DOHH2 (cell line): ENCODE data around the gene PLXNC1.

ENCODE experiments used
- H3F3A ChIP-seq: fragments of 200-600 bp; sonication (generic), shearing (Covaris generic); 2 replicates; pipeline ENCODE4 v1.6.0; 2016; ENCODE audit warnings: antibody characterized with exemption, mild to moderate bottlenecking; ENCODE audit not compliant: control insufficient read depth, insufficient read depth
- H3K27ac ChIP-seq: fragments of 200-600 bp; sonication (generic); 2 replicates; pipeline ENCODE4 v1.5.1; 2014; ENCODE audit warnings: low read depth, mild to moderate bottlenecking, low read length, moderate library complexity
- H3K27me3 ChIP-seq: fragments of 200-600 bp; sonication (generic); 2 replicates; pipeline ENCODE4 v1.6.1; 2014; ENCODE audit warnings: mild to moderate bottlenecking, low read length, mixed read lengths; ENCODE audit not compliant: control insufficient read depth
- H3K36me3 ChIP-seq: fragments of 200-600 bp; sonication (generic); 2 replicates; pipeline ENCODE4 v1.6.1; 2014; ENCODE audit warnings: mild to moderate bottlenecking, low read length, moderate library complexity, mixed read lengths; ENCODE audit not compliant: control insufficient read depth
- H3K4me1 ChIP-seq: fragments of 200-600 bp; sonication (generic); 2 replicates; pipeline ENCODE4 v1.6.1; 2014; ENCODE audit warnings: mild to moderate bottlenecking, low read length, mixed read lengths; ENCODE audit not compliant: control insufficient read depth
- H3K4me2 ChIP-seq: fragments of 200-600 bp; sonication (generic); 2 replicates; pipeline ENCODE4 v1.6.0; 2014; ENCODE audit warnings: mild to moderate bottlenecking, low read length, moderate library complexity
- H3K4me3 ChIP-seq: fragments of 200-600 bp; sonication (generic); 2 replicates; pipeline ENCODE4 v1.5.1; 2014; ENCODE audit warnings: mild to moderate bottlenecking, low read length, mixed read lengths
- H3K79me2 ChIP-seq: fragments of 200-600 bp; sonication (generic); 2 replicates; pipeline ENCODE4 v1.6.1; 2014; ENCODE audit warnings: mild to moderate bottlenecking, low read length, mixed read lengths; ENCODE audit not compliant: control insufficient read depth
- H3K9me2 ChIP-seq: fragments of 200-600 bp; sonication (generic); replicated peaks from 2 replicates; pipeline ENCODE4 v1.6.1; 2014; ENCODE audit warnings: mild to moderate bottlenecking, low read length, mixed read lengths; ENCODE audit not compliant: control insufficient read depth
- H3K9me3 ChIP-seq: fragments of 200-600 bp; sonication (generic); 2 replicates; pipeline ENCODE4 v1.6.1; 2014; ENCODE audit warnings: antibody characterized with exemption, low read length, mixed read lengths; ENCODE audit not compliant: control insufficient read depth, insufficient read depth
- H4K20me1 ChIP-seq: fragments of 200-600 bp; sonication (generic); 2 replicates; pipeline ENCODE4 v1.6.0; 2014; ENCODE audit warnings: low read depth, mild to moderate bottlenecking, antibody characterized with exemption, low read length, moderate library complexity; ENCODE audit not compliant: control insufficient read depth, insufficient read depth
- EZH2phosphoT487 ChIP-seq: fragments of 200-600 bp; sonication (generic); IDR thresholded peaks from 2 replicates; pipeline ENCODE4 v1.6.1; 2017; ENCODE audit warnings: borderline replicate concordance, mild to moderate bottlenecking, antibody characterized with exemption, low read length, moderate library complexity, mixed read lengths
- TF ChIP-seq, protein P1 (sequence below): fragments of 200-600 bp; sonication (generic); IDR thresholded peaks from one replicate; pipeline ENCODE4 v1.5.1; 2014; ENCODE audit warnings: antibody characterized with exemption, mild to moderate bottlenecking, low read depth, low read length; ENCODE audit not compliant: poor library complexity, severe bottlenecking

The PLXNC1 gene

DNA sequence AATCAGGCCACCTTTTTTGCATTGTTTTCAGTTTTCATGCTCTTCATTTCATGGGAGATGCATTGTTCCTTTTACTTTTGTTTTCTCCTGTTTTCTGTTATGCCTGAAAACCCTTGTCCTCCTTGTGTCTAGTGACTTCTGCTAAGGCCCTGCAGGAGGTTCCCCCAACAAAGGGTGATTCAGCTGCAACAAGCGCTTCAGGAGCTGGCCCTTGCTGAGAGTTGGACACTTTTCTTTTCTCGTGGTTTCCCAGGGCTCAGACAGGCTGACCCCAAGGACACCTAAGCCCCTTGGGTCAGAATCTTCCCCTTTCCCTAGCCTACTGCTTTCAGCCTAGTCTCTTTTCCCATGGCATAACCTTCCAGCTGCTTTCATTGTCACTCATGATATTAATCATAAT is 98.9 kb downstream of the PLXNC1 start:
- H3K79me2 ChIP-seq: no peaks in the 10 kb centered on the region
- H3K9me2 ChIP-seq: no peaks in the 10 kb centered on the region
- no peak overlapping the region for H3K27ac ChIP-seq
- no peak overlapping the region for H3K4me2 ChIP-seq
- no peaks in the 10 kb centered on the region for H3K9me3 ChIP-seq
- no peak overlapping the region for H3K4me3 ChIP-seq
- H3K27me3 ChIP-seq: peaks cover 5% of the 10 kb centered on the region; the same call in 1 of the 2 replicates
- peaks cover 24% of the 10 kb centered on the region for H3K4me1 ChIP-seq
- H3K36me3 ChIP-seq: no peaks in the 10 kb centered on the region
- H4K20me1 ChIP-seq: no peaks in the 10 kb centered on the region
- no peak for TF ChIP-seq EZH2phosphoT487
- TF ChIP-seq, protein P1, sequence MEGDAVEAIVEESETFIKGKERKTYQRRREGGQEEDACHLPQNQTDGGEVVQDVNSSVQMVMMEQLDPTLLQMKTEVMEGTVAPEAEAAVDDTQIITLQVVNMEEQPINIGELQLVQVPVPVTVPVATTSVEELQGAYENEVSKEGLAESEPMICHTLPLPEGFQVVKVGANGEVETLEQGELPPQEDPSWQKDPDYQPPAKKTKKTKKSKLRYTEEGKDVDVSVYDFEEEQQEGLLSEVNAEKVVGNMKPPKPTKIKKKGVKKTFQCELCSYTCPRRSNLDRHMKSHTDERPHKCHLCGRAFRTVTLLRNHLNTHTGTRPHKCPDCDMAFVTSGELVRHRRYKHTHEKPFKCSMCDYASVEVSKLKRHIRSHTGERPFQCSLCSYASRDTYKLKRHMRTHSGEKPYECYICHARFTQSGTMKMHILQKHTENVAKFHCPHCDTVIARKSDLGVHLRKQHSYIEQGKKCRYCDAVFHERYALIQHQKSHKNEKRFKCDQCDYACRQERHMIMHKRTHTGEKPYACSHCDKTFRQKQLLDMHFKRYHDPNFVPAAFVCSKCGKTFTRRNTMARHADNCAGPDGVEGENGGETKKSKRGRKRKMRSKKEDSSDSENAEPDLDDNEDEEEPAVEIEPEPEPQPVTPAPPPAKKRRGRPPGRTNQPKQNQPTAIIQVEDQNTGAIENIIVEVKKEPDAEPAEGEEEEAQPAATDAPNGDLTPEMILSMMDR: no peak
- no peaks in the 10 kb centered on the region for H3F3A ChIP-seq

GRCh38 chr12:94248582-94248981 is 100.2 kb downstream of the PLXNC1 start:
- Histone ChIP-seq H3K27me3 (no peaks in the 10 kb centered on the region), H3K4me3 (no peak overlapping the region), H3K27ac (no peak overlapping the region), H3F3A (no peaks in the 10 kb centered on the region), H3K9me2 (no peaks in the 10 kb centered on the region), H3K4me2 (no peak overlapping the region), H3K79me2 (no peaks in the 10 kb centered on the region), H3K9me3 (no peaks in the 10 kb centered on the region), H3K4me1 (peaks cover 22% of the 10 kb centered on the region), H4K20me1 (no peaks in the 10 kb centered on the region), H3K36me3 (no peaks in the 10 kb centered on the region)
- TF ChIP-seq EZH2phosphoT487: no peak
- TF ChIP-seq, protein P1: no peak

- Histone ChIP-seq H4K20me1 (no peaks in the 10 kb centered on the region), H3K36me3 (no peaks in the 10 kb centered on the region), H3F3A (no peaks in the 10 kb centered on the region)
These were observed 101.8 kb downstream of the PLXNC1 start for GRCh38 chr12:94250130-94250529.

More at GRCh38 chr12:94250130-94250529, 101.8 kb downstream of the PLXNC1 start:
- Histone ChIP-seq H3K4me1 (peaks cover 6% of the 10 kb centered on the region), H3K27ac (no peak overlapping the region), H3K4me3 (no peak overlapping the region), H3K79me2 (no peaks in the 10 kb centered on the region), H3K9me3 (no peaks in the 10 kb centered on the region), H3K4me2 (no peak overlapping the region), H3K27me3 (no peaks in the 10 kb centered on the region), H3K9me2 (no peaks in the 10 kb centered on the region)
- TF ChIP-seq, protein P1: no peak
- no peak for TF ChIP-seq EZH2phosphoT487
